Measurements from ENCODE around the gene RASGRP4.
A peak's percentile ranks its signal among the peaks of the same experiment; 100 is the strongest.

Gene RASGRP4

DNA sequence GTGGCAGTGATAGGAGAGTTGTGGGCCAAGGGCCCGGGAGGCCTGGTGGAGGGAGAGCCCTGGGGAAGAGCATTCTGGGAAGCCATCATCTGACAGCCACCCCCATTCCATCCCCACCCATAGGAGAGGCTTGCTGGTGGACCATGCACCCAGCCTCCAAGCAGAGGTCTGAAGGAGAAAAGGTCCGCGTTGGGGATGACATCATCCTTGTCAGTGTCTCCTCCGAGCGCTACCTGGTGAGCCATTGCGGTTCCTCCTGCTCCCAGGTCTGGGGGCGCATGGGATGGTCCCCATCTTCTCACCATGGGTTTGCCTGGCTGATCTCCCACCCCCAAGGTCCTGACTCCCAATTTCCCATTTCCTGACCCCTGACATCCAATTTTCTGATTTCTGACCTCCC is 18.0 kb upstream of the RASGRP4 start:
- no peak for DNase-seq

DNA sequence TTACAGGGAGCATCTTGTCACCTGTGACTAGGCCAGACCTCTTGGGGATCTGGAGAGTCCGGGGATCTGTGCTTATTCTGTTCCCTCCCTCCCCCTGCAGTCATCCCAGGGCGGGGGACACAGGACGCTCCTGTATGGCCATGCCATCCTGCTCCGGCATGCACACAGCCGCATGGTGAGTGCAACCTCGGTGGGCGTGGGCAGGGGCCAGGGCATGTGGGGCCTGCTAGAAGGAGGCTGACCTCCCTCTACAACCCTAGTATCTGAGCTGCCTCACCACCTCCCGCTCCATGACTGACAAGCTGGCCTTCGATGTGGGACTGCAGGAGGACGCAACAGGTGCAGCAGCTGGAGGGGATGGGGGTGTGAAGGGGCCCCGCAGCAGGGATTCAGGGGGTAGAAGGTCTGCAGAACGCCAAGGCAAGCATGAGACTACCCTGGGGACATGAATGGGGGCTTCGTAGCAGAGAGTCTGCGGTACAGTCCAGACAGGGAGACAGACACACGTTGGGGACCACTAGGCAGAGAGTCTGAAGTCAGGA is 17.5 kb upstream of the RASGRP4 start:
- no peak for DNase-seq

DNA sequence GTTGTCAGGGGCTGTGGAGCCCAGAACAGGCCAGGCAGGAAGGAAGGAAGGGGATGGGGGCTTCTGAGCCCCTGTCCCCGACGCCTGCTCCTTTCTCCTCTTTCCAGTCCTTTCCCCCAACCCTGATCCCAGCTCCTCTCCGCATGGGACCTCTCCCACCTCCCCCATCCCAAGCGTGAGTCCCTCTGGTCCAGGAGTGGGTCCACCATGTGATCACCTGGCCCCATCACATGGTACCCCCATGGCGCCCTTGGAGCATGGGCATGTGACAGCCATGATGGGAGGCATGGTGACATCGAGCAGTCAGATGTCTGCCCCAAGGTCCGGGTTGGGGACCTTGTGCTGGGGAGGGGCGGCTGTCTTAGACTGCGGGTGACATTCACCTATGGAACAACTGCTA is 16.7 kb upstream of the RASGRP4 start:
- DNase-seq, result no peak

DNA sequence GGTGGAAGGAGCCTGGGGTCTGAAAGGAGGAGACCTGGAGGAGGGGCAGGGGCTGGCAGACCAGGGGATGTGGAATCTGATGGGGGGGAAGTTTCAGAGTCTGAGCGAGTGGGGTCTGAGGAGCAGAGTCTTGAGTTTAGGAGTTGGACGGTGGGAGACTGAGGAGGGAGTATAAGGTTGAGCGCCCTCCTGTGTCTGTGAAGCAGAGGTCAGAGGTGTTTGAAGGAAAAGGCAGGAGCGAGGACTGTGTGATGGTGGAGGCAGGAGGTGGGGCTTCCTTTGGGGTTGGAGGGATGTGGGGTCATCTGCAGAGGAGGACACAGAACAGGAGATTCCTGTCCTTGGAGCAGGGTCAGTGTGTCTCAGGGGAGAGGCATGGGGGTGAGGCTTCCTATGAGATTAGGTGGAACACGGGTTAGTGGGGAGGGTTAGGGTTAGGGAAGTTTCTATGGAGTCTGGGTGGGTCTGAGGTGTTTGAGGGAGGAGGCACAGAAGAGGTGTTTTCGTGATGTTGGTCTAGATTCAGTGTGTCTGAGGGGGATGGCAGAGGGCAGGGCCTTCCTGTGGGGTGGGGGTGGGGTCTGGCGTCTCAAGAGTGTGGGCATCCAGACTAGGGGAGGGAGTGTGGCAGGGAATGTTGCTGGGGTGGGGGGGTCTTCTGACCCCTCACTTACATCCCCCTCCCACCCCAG is 15.8 kb upstream of the RASGRP4 start:
- DNase-seq, result peak in 1 of 5 experiments; percentile 60

DNA sequence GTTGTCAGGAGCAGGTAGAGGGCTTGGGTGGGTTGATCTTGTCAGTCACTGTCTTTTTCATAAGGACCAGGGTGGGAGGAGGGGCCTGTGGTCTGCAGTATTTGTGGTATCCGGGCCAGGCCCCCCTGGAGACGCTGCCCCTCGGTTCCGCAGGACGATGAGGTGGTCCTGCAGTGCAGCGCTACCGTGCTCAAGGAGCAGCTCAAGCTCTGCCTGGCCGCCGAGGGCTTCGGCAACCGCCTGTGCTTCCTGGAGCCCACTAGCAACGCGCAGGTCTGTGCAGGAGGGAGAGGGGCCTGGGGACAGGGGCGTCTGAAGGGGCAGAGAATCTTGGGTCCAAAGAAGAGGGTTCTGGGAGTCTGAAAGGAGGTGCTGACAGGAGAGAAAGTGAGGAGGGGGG is 14.6 kb upstream of the RASGRP4 start:
- no peak for DNase-seq

DNA sequence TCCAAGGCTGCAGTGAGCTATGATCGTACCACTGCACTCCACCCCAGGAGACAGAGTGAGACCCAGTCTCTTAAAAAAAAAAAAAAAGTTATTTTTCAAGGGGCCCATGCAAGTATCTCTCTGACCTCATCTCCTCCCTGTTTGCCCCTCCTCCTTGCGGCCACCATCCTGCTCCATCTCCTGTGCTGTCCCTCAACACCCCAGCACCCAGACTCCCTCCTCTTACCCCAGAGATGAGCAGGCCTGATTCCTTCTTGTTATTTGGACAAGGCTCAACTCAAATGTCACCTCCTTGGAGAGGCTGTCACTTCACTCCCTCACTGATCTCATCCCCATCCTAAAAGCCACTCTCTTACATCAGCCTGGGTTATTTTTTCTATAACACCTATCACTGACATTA is 11.9 kb upstream of the RASGRP4 start:
- no peak for DNase-seq

DNA sequence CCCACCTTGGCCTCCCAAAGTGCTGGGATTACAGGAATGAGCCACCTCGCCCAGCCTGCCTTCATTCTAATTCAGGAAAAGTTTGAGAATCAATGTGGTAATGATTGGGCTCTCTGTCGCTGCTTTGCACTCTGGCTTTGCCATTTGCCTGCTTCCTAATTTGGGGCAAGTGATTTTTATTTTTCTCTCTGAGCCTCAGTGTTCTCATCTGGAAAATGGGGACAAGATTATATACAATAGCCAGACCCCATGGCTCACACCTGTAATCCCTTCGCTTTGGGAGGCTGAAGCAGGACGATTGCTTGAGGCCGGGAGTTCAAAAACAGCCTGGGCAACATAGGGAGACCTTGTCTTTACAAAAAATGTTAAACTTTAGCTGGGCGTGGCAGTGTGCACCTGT is 11.3 kb upstream of the RASGRP4 start:
- no peak for DNase-seq

DNA sequence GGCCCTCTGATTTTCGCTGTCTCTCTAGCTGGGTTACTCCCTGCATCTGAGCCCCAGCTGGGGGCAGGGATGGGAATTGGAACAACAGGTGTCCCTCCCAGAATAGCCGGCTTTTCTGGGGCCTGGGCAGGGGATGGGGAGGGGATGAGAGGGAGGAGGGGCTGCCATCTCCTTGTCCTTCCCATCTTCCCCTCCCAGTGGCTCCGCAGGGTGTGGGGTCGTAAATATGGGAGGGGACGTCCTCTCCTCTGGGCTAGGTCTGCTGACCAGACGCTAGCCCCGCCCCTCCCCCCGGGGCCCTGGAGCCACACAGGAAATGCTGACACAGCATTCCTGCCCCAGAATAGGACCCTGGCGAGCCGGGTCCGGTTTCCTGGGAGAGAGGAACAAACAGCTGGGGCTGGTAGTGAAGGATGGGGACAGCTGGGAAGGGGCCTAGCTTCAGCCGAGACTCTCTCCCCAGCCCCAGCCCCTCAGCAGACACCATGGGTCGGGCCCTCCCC is 8.6 kb upstream of the RASGRP4 start:
- DNase-seq, result no peak

DNA sequence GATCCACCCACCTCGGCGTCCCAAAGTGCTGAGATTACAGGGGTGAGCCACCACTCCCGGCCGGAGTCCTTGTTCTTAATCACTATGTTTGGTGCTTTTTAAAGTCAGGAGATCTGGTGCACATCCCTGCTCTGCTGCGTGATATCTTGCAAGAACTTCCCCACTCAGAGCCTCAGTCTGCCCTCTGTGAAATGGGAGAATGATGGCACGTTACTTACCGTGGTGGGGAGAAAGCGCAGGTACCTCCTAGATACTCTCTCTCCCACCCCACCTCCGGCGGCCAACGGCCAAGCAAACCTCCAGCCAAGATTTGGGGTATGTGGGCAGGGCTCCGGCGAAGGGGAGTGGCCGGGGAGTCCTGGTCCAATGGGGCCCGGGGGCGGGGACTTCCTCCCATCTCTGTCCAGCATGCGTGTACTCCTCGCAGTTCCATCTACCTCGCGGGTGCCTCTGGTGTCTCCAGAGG is 7.3 kb upstream of the RASGRP4 start, which contains the start of gene RYR1:
TSS of gene RYR1 (plus strand) at position 424 of the 466 bp plus-strand sequence. CDS start 139 bp downstream, outside the sequence.
- DNase-seq, result peak in 3 of 5 experiments; percentile 38 to 80 (median 49)

DNA sequence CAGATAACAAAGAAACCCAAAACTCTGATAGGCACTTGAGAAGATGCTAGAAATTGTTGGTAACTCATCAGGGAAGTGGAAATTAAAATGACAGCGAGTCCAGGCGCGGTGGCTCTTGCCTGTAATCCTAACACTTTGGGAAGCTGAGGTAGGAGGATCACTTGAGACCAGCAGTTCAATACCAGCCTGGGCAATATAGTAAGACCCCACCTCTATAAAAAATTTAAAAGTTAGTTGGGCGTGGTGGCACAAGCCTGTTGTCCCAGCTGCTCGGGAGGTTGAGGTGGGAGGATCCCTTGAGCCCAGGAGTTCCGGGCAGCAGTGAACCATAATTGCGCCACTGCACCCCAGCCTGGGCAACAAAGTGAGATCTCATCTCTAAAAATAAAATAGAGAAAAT is 4.9 kb upstream of the RASGRP4 start:
- no peak for DNase-seq

DNA sequence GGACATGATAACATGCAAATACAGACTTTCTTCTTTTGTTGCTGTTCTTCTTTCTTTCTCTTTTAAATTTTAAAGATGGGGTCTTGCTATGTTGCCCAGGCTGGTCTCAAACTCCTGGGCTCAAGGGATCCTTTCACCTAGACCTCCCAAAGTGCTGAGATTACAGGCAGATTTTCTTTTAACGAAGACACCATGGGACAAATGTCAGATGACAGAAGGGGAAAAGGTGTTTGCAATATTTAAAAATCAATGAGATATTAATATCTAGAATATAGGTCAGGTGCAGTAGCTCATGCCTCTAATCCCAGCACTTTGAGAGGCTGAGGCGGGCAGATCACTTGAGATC is 3.8 kb upstream of the RASGRP4 start:
- DNase-seq, result no peak

DNA sequence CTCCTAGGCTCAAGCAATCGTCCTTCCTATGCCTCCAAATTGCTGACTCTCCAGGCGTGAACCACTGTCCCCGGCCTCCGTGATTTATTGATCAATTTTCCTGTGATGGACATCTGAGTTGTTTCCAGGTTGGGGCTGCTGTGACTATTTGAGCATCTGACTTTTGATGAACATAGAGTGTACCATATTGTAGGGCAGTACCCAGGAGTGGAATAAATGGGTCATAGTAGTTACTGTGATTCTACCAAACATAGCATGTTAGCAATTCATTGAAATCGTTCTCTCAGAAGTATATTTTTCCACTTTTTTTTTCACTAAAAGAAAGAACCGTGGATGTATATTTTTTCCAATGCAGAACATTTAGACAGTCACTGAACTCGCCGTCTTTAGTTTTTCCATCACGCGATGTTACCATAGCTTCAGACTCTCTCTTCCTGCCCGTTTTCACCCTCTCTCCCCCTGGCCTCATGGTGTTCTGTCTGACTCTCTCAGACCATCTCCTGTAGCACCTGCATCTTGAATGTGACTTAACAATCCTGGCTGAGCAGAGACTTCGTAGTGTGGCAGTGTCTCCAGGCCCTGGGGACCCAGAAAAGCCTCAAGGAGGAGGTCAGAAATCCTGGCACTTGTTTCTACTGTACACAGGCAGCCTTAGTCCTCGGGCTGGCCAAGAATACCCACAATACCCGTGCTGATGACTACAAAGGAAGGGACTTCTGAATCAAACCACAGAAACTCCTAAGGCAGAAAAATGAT is 3.2 kb upstream of the RASGRP4 start:
- DNase-seq, result peak in 1 of 5 experiments; percentile 77

DNA sequence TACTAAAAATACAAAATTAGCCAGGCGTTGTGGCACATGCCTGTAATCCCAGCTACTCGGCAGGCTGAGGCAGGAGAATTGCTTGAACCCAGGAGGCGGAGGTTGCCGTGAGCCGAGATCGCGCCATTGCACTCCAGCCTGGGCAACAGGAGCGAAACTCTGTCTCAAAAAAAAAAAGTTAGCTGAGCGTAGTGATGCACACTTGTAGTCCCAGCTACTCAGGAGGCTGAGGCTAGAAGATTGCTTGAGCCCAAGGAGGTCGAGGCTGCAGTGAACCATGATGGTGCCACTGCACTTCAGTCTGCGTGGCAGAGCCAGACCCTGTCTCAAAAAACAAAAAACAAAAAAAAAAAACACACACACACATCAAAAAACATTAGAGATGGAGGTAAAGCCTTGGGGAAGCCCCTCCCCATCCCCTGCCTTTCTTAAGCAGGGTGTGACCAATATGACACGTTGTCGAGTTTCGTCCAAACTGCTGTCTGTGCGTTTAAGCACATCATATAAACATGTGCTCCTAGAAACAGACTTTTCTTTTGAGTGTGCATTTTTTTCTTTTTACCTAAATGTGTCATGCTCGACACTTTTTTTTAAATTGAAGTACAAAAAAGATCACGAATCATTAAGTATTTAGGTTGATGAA is 1.1 kb upstream of the RASGRP4 start:
- DNase-seq, result peak in 2 of 5 experiments; percentile 47 to 96

DNA sequence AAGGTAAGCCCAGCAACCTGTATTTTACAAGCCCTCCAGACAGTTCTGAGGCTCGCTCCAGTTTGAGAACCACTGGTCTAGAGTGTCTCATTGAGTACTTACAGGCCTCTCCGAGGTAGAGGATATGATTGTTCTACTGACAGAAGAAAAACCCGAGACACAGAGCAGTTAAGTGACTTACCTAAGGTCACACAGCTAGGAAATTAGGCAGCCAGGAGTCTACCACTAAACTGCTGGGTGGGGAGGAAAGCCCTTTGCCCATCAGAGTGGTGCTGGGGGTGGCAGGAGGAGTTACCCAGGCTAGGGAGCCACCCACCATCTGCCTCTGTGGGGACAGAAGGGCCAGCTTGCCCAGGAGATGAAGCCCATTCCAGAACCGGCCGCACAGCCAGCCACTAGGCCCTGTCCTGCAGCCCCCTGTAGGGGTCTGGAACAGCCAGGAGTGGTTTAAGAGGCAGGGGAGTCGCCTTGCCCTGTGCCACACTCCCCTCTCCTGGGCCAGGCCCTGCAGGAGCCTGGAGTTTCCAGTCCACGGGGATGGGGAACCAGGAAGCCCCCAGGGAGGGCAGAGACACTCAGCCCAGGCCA is 703 bp downstream of the RASGRP4 start:
- peak in 1 of 5 experiments; percentile 28 for DNase-seq

DNA sequence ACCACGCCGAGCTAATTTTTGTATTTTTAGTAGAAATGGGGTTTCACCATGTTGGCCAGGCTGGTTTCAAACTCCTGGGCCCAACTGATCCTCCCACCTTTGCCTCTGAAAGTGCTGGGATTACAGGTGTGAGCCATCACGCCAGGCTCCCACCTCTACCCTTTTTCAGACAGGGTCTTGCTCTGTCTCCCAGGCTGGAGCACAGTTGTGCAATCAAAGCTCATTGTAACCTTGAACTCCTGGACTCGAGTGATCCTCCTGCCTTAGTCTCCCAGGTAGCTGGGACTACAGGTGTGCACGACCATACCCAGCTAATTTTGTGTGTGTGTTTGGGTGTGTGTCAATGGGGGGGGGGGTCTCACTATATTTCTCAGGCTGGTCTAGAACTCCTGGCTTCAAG is 1.7 kb downstream of the RASGRP4 start:
- DNase-seq, result no peak

DNA sequence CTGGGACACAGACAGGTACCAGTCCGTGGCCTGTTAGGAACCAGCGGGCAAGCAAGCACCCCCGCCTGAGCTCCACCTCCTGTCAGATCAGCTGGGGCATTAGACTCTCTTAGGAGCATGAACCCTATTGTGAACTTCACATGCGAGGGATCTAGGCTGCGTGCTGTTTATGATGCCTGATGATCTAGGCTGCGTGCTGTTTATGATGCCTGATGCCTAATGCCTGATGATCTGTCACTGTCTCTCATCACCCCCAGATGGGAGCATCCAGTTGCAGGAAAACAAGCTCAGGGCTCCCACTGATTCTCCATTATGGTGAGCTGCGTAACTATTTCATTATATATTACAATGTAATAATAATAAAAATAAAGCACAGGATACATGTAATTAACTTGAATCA is 3.6 kb downstream of the RASGRP4 start:
- no peak for DNase-seq

DNA sequence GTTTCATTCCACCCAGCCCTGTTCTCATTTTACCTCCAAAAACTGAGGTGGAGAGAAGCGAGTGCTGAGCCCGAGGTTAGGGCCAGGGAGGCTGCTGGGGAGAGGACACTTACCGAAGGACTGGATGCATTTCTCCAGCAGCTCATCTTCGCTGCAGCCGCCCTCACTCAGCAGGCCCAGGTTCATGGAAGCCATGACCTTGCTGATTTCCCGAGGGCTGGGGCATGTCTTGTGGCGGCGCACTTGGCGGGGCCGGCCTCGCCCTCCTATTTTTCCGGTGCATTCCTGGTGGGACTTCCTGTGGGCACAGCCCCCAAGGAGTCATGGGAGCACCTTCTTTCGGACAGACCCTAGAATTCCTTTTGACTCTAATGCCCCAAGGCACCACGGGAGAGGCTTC is 4.2 kb downstream of the RASGRP4 start:
- DNase-seq, result no peak

DNA sequence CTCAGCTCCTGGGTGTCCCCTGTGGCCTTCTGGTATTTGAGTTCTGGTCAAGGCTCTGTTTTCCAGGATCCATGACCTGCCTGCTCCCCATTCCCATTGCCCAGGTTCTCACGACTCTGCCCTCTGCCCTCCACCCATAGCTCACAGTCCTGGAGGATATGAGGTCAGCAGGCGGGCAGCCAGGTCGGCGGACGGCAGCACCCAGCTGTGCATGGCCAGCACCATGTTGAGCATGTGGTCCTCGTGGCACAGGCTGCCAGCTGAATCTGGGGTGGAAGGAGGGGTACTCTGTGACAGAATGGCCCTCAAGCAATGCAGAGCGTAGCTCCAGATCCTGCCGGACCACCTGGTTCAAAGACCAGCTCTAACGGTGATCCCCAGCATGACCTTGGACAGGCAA is 5.1 kb downstream of the RASGRP4 start:
- no peak for DNase-seq

DNA sequence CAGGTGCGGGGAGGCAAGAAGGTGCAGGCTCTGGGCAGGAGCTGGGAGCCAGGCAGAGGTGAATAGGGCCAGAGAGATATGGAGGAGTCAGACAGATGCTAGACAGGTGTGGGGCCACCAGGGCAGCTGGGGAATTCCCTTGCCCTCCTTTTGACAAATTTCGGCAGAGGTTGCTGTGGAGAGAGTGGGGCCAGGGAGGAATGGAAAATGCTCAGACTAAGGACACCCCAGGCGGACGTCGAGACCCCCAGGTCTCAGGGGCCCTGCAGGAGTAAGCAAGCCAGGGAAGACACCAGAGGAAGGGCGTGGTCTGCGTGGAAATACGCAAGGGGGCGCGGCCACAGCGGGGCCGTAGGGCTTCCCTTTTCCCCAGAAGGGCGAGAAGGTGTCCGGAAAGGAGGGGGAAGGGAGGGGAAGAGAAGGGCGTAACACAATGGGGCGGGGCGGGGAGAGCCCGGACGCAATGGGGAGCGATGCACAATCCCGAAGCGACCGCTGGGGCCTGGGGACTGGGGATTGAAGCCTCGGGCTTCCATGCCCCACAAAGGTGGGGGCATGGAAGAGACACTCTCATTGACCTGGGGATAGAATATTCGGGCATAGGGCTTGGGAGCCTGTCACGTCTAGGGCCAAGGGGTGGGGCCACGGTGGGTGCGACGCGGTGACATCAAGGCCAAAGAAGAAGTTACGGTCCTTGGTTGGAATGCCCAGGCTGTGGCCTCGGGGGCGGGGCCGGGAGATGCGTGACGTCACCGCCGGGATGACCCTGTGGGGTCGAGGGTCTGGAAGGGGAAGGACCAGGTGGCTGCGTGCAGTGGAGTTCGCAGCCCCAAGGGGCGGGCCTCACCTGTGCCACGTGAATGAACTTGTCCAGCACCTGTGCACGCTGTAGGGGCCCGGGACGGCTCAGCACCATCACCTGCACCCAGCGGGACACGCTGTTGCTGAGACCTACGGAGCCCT is 8.2 kb downstream of the RASGRP4 start:
- DNase-seq, result peak in 4 of 5 experiments; percentile 31 to 82 (median 42)

DNA sequence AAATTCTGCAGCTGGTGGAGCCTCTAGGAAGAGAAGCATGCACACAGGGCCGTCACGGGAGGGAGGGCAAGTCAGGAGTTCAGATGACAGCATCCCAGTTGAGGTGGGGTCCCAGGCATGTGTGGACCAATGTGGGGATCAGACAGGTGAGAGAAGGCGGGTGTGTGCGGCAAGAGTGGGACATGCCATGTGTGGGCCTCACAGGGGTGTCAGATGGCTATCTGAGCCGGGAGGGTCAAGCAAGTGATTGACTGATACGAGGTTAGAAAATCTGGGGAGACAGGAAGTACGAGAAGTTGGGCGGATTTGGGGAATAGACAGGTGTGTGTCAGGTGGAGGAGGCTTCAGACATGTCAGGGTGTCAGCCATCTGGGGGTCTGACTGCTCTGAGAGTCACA is 8.9 kb downstream of the RASGRP4 start:
- no peak for DNase-seq

DNA sequence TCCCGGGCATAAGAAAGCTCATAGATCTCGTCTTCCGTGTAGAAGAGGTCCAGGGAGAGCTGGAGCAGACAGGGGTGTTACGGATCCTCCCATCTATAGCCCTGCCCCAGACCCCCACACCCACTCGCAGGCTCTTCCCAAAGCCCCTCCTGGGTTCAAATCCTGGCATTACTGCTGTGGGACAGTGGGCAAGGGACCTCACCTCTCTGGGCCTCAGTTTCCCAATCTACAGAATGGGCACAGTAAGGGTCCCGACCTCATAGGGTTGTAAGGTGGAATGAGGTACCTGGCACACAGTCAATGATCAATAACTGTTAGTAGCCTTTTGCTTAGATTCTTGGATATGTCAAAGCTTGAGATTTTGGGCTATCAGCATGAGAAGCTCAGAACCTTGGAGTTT is 12.6 kb downstream of the RASGRP4 start:
- no peak for DNase-seq

DNA sequence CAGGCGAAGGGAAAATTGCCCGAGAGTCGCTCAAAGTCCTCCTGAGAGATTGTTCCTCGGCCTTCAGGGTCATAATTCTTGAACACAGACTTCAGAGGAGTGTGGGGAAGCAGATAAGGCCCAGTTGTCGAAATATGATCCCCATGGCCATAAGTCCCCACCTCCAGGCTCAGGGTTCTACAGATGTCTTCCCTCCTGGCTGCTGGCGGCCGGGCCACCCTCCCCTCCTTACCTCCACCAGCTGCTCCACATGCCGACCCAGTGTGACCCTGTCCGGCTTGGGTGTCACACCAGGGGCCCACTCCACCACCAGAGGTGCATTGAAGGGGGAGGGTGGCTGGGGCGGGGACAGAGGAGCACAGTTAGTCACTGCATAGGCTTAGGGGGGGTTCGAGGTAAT is 13.1 kb downstream of the RASGRP4 start:
- no peak for DNase-seq
